ENCODE results near the gene HNRNPAB. TPM values are rescaled to one million over a fixed set of nuclear protein-coding genes. Genes with fewer than 3 reads are reported as not detected.

HNRNPAB gene
- total and polyA plus RNA-seq, 2 donors (not counting 3 experiments of a cell fraction or from before 2014, with no cell fraction given), result 207 to 309 TPM

DNA sequence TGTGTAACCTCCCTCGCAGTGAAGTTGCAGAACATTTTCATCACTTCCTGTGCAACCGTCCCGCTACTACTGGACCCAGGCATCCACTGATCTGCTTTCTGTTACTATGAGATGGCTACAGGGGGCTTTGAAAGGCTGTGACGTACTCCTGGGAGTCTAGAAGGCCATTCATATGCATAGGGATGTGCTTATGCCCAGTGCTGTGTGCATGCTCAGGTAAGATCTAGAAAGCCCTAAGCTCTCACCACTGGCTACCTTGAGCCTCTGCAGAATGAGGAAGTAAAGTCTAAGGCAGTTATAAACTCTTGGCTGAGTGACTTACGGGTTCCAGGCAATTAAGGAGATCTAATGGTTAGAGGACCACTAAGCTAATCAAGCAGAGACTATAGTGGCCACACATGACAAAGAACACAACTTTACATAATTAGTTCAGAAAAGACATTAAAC lies 11.8 kb downstream of the HNRNPAB start:
- H3K27ac ChIP-seq (ENCODE audit: insufficient read depth, low read depth, low read length), result no peak overlapping the region
- no peaks in the 10 kb centered on the region for H3K27me3 ChIP-seq (ENCODE audit: control insufficient read depth in 2 of 2, insufficient read depth in 2 of 2, low read length in 2 of 2)
- H3K4me3 ChIP-seq (replicated peaks in 1 of 3; ENCODE audit: insufficient read depth in 1 of 3, low read depth in 1 of 3, low read length in 3 of 3), result no peak overlapping the region
- H3K79me2 ChIP-seq (ENCODE audit: control insufficient read depth, insufficient read depth, low read length), result no peaks in the 10 kb centered on the region
- no peak for TF ChIP-seq GATA2 (IDR thresholded peaks at IDR 0.05; ENCODE audit: insufficient read depth, insufficient read length, low read depth, low read length)
- TF ChIP-seq, protein P1, sequence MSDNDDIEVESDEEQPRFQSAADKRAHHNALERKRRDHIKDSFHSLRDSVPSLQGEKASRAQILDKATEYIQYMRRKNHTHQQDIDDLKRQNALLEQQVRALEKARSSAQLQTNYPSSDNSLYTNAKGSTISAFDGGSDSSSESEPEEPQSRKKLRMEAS (IDR thresholded peaks at IDR 0.05; ENCODE audit: insufficient read depth, insufficient read length), result no peak
- no peak for TF ChIP-seq FOS (IDR thresholded peaks at IDR 0.05; ENCODE audit: borderline replicate concordance, insufficient read depth, low read length)
- no peak for TF ChIP-seq JUN (IDR thresholded peaks at IDR 0.05; ENCODE audit: borderline replicate concordance, insufficient read depth, insufficient read length, low read depth)
- TF ChIP-seq EZH2 (IDR thresholded peaks at IDR 0.05; ENCODE audit: borderline replicate concordance, low read depth, low read length, severe bottlenecking), result no peak
- TF ChIP-seq MYC (IDR thresholded peaks at IDR 0.05; ENCODE audit: low read depth, low read length), result no peak
- no peak for TF ChIP-seq POLR2AphosphoS5 (IDR thresholded peaks at IDR 0.05; ENCODE audit: insufficient read depth, low read depth, low read length)
- TF ChIP-seq, protein P2, sequence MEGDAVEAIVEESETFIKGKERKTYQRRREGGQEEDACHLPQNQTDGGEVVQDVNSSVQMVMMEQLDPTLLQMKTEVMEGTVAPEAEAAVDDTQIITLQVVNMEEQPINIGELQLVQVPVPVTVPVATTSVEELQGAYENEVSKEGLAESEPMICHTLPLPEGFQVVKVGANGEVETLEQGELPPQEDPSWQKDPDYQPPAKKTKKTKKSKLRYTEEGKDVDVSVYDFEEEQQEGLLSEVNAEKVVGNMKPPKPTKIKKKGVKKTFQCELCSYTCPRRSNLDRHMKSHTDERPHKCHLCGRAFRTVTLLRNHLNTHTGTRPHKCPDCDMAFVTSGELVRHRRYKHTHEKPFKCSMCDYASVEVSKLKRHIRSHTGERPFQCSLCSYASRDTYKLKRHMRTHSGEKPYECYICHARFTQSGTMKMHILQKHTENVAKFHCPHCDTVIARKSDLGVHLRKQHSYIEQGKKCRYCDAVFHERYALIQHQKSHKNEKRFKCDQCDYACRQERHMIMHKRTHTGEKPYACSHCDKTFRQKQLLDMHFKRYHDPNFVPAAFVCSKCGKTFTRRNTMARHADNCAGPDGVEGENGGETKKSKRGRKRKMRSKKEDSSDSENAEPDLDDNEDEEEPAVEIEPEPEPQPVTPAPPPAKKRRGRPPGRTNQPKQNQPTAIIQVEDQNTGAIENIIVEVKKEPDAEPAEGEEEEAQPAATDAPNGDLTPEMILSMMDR (IDR thresholded peaks at IDR 0.05; ENCODE audit: extremely low read depth in 1 of 2, insufficient read depth in 1 of 2, low read depth in 1 of 2, low read length in 2 of 2), result no peak
- no peak overlapping the region for H3K4me2 ChIP-seq (ENCODE audit: insufficient read depth, low read length)
- no peak for FAIRE-seq
- no peaks in the 10 kb centered on the region for H3K4me1 ChIP-seq (ENCODE audit: control insufficient read depth, extremely low read depth, insufficient read depth, low read length)
- no peaks in the 10 kb centered on the region for H4K20me1 ChIP-seq (replicated peaks; ENCODE audit: control insufficient read depth, extremely low read depth, insufficient read depth, low read length)
- DNase-seq (ENCODE audit: low read depth, low spot score), result no peak
- H3K36me3 ChIP-seq (ENCODE audit: control insufficient read depth in 2 of 2, extremely low read depth in 1 of 2, insufficient read depth in 2 of 2, low read length in 2 of 2), result peaks cover 21 to 47% of the 10 kb centered on the region in 2 experiments
- BruUV-seq (replicated peaks), result no TSS peak
- no peak overlapping the region for H2AFZ ChIP-seq (ENCODE audit: low read depth, low read length)
- dilution Hi-C loops (cut with MboI; ENCODE audit: extremely low pct_ligation_motif_present, low sequenced_read_pairs), result no loop called here
- no peaks in the 10 kb centered on the region for H3K9me1 ChIP-seq (replicated peaks; ENCODE audit: control insufficient read depth, extremely low read depth, insufficient read depth, low read length)
- CTCF ChIA-PET, result interaction anchor here (1.7 kb wide), 1 partner anchor 19 kb away, joined by 6 read pairs; no protein-coding TSS in a partner anchor
- intact Hi-C loops (cut with micrococcal nuclease), result no loop called here
- H3K9ac ChIP-seq (replicated peaks; ENCODE audit: extremely low read depth, insufficient read depth, low read length), result no peak overlapping the region
- POLR2A ChIA-PET, result interaction anchor here (1.6 kb wide), 1 partner anchor 12 kb away, joined by 6 read pairs; the partner anchor contains the start of gene HNRNPAB
- no peaks in the 10 kb centered on the region for H3K9me3 ChIP-seq (replicated peaks; ENCODE audit: control insufficient read depth, insufficient read depth, low read length)
